Stimulated activated CD8-positive, alpha-beta memory T cell treated with anti-CD3 and anti-CD28 coated beads, Interleukin-4, amount 100 ng/mL, for 4 hours (primary cell): ENCODE data around the gene PPP6R1.

ENCODE experiments used
- DNase-seq, 2 donors: peaks; one replicate each; pipeline ENCODE4 v3.0.0-alpha.2; 2020; ENCODE audit warnings: low read depth in 2 of 2, low spot score in 1 of 2

Gene PPP6R1

DNA sequence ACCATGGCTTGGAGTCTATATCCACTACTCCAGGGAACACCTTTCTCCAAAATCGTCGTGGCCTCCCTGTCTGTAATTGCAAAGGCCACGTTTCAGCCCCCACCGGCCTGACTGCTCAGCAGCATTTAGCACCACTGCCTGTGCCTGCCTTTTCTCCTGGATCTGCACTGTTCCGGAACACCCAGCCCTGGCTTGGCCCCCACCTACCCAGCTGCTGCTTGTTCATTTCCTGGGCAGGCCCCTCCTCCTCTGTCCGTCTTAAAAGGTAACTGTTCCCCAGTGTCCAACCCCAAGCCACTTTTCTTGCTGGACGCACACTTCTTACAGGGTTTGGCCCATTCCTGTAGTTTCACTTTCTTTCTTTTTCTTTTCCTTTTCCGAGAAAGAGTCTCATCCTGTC lies 70.2 kb downstream of the PPP6R1 start:
- DNase-seq: no peak

DNA sequence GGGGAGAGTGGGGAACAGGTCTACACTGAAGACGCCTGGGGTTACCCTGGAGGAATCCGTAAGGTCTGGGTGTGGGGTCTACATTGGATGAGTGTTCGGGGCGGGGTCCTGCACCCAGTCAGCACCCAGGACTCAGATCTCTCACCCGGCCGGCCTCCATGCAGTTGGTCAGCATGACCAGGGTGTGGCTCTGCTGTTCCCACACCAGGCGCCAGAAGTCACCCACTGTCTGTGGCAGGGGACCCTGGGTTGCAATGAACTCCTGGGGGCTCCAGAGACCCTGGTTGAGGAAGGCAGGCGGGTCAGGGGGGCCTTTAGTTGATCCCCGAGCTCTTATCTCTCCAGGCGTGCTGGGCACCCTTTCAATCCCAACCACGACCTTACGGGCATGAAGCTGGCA lies 72.7 kb downstream of the PPP6R1 start:
- DNase-seq: no peak

DNA sequence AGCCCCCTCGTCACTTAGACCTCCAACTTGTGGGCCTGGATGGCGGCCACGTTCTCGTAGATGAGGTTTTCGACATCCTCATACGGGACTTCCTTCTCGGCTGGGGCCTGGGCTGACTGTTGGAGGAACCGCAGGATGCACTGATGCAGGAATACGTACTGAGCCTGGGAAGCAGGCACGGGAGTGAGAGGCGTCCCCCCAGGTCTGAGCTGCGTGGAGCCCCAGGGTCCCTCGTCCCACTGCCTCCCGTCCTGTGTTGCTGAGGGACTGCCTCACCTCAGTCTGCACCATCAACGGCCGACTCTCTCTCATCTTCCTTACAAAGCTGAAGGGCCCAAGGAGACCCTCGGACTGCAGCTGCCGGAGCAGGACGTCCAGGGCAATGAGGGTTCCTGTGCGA lies 77.1 kb downstream of the PPP6R1 start:
- no peak for DNase-seq
